SW 1271 (cell line): ENCODE results near the gene ADAMTS4.
A peak's percentile ranks its signal among the peaks of the same experiment; 100 is the strongest.

Source experiments
- DNase-seq, 2 experiments: peaks; one replicate each; lab custom pipeline; 2025; lab: John Stamatoyannopoulos, UW

ADAMTS4 gene

DNA sequence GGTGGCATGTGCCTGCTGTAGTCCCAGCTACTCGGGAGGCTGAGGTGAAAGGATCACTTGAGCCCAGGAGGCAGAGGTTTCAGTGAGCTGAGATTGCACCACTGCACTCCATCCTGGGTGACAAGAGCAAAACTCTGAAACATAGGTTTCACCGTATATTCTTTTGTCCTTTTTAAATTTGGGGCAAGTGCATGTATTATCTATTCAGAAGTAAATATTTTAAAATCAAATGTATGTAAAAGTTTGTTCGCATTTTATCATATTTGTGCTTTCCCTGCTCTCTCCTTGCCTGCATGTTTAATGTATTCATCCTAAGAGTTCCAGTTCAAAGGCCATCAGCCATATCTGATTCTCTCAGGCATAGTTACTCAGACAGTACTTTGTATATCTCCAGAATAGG, 53.0 kb downstream of the ADAMTS4 start:
- DNase-seq = no peak

DNA sequence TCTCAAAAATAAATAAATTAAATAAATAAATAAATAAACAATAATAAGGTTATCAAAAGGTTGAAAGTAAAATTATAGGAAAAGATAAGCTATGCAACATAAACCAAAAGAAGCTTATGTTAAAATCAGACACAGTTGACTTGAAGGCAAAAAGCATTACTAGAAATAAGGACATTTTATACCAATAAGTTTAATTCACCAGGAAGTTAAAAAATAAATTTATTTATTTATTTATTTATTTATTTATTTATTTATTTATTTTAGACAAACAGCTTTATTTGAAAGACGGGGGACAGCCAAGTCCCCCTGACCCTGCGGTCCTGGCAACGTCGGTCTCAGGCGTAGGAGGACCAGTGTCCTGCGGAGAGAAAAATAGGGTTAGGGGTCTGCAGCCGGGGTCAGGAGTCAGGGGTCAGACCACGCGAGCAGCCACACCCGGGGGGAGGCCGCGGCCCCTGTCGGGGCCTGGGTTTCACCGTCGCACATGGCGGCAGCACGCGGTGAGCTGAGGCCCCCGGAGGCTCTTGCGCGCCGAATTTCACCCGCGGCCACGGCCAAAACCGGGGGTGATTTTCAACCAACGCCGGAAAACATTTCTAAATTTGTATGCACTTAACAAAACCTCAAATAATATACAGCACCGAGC, 58.0 kb downstream of the ADAMTS4 start:
- DNase-seq = no peak

DNA sequence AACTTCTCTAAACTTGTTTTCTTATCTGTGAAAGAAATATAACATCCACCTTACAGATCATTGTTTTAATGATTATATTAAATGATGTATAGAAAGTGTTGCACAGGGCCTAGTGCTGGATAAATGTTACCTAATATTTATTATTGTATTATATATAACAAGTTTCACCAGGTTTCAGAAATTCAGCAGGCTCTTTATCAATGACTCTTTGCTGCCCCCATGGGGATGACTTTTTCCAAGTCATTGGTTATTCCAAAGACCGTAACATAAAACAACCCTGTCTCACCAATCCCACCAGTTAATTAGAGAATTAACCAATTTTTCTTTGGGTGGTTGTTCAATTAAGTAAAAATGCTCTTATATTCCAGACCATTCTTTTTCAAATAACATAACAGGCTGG, 59.1 kb downstream of the ADAMTS4 start:
- DNase-seq = peak in 1 of 2 experiments; percentile 24

DNA sequence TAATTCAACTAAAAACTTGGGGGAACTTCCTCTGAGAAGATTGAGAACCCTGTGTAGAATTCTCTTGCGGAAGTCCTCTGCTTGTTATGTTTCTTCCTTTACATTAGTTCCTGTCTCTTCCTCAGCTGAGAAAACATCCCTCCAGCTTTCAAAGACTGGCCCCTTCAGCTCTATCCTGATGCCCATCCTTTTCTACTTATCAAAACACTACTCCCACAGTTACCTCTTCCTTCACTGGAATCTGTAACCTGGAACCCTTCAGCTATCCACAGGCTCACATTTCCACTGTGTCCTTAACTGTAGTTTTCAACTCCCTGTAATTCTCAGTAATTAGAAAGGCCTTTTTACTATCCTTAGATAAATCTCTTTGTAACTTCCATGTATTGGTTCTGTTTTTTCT, 60.4 kb downstream of the ADAMTS4 start:
- no peak for DNase-seq

DNA sequence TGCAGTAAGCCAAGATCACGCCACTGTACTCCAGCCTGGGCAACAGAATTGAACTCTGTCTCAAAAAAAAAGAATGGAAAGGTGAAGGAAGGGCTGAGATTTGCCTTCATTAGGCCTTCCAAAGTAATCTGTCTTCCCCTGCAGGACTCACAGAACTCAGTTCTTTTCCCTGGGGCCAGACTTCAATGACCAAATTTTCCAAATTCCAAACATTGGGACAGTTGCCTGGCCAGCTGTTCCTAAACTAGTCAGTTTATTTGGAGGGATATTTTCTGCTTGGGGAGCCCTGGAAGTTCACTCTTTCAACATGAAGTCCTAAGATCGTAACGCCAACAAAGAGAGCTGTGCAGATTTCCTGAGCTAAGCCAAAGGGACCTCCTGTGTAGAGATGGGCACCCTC, 61.0 kb downstream of the ADAMTS4 start:
- DNase-seq = no peak
